Stimulated activated CD8-positive, alpha-beta memory T cell treated with anti-CD3 and anti-CD28 coated beads, Interleukin-12 subunit alpha, Interleukin-12 subunit beta, amount 100 ng/mL, for 24 hours (primary cell): ENCODE results near the gene SCFD2.

Experiments
- DNase-seq: peaks from one replicate; pipeline ENCODE4 v3.0.0-alpha.2; 2020; ENCODE audit errors: extremely low read depth

SCFD2 gene

DNA sequence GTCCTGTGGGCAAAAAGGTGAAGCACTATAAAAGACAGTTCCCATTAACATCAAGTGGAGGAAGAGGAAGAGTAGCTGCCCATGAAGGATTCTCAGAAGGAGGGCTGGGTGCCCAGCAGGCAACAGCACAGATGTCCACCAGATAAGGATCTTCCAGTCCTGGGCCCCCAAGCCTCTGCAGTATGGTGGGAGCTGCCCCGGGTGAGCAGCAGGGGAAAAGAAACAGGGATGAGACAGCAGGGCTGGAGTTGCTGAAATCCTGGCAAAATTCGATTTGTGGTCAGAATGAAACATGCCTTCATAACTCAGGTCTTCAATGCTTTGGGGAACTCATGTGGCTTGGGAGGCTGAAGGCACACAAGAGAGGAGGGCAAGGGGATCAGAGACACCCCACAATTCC lies 409.2 kb downstream of the SCFD2 start:
- no peak for DNase-seq

DNA sequence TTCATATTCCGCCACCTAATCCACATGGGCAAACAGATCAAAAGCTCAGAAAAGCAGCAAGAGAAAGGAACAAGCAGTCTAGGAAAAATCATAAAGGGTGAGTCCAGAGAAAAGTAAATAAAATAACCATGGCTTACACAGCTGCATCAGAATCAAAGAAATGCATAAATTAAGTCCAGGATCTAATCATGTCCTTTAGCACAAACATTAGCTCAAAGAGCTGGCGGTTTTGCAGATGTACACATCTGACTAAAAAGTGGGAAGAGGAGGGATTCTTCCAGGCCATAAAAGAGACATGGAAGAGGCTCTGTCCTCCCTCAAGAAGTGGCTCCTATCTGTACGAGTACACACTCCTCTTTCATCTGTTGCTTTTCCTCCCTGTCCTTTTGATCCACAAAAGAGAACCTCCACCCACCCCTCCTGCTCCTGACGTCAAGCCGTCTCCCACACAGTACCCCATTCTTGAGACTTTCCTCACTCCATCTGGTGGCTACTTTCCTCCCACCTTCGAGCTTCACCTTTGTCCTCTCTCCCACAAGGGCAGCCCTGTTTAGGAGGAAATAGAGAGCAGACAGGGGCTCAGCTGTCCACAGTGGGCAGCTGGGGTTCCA lies 411.2 kb downstream of the SCFD2 start:
- DNase-seq = no peak

DNA sequence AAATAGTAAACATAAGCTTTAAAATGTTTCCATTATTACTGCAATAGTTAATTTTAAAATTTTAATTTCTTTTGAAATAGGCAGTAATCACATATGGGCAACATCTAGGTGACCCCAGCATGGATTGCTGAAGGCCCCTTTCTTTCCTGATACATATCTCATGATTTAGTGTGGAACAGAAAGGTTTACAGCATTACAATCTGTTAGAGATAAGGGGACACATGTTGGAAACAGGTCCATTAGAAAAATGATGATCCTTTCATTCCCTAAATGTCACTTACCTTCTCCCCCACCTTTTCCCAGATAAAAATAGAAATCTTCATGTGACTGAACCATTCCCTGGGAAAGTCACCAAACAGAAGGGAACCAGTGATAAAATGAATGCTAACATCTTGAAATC lies 413.3 kb downstream of the SCFD2 start:
- no peak for DNase-seq

- no peak for DNase-seq
These were observed 414.8 kb downstream of the SCFD2 start for GRCh38 chr4:52951016-52951415.

DNA sequence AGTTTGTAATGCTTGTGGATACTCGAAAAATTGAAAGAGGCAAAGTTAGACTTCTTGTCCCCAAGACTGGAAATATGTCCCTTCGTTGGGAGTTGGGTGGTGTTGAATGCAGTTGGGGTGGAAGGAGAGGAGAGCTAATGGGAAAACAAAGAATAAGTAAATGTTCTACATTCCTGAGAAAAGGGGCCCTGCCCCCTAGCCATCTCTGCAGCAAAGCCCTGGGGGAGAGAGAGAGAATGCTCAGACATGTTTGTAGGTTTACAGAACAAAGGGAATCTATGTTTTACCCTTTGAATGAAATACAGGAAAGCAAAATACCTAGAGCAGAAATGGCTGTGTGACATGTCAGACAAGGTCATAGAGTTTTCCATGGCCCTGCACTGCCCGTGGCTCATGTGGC lies 415.6 kb downstream of the SCFD2 start:
- no peak for DNase-seq

DNA sequence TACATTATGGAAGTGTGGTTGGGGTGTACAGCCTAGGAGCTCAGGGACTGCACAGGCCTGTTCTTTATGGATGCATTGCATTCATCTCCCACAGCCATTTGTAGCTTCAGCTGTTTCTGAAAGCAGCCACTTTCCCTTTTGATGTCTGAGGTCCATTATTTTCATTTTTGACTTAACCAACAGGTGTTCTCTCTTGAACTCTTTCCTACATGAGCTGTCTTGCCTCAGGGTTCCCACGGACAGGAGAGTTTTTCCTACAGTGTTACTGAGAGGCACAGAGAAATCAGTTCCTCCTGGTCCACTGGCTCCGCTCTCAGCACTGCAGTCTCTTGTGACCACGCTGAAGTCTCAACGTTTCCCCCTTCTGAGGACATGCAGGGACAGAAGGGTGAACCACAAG lies 416.5 kb downstream of the SCFD2 start:
- no peak for DNase-seq

DNA sequence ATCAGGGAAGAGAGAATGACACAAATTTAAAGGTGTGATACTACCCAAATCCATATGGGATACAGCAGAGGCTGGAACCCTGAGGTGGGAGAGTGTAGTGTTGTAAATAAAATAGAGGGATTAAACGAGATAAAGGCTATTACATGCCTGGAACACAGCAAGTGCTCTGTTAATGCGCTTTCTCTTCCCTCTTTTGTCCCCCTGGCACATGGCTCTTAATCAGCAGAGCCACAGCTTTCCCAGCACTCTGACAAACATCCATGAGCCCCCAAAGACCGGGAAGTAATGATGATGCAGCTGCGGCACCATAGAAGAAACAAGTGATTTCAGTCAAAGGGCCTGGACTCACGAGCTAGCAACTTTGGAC lies 417.8 kb downstream of the SCFD2 start:
- DNase-seq = no peak

DNA sequence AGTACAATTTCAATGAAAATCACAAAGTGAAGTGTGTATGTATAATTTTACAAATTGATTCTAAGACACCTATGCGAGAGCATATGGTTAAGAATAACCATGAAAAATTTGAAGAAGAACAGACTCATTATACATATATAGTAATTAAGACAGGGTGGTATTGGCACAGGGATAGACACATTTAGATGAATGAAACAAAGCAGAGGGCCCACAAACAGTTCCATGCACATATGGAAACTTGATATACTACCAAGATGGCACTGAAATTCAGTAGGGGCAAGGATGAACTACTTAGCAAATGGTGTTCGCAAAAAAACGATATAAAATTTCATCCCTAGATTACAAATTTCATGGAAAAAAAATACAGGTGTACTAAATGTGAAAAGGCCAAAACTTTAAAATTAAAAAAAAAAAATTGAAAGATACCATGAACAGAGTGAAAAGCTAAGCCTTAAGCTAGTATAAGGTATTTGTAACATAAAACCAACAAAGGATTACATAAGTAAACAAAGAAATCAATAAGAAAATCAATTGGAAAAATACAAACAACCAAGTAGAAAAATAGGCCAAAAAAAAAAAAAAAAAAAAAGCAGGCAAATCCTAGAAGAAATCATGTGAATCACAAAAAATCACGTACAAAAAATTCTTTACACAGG lies 418.3 kb downstream of the SCFD2 start:
- no peak for DNase-seq

GRCh38 chr4:52946855-52947254 lies 419.0 kb downstream of the SCFD2 start:
- DNase-seq = no peak

DNA sequence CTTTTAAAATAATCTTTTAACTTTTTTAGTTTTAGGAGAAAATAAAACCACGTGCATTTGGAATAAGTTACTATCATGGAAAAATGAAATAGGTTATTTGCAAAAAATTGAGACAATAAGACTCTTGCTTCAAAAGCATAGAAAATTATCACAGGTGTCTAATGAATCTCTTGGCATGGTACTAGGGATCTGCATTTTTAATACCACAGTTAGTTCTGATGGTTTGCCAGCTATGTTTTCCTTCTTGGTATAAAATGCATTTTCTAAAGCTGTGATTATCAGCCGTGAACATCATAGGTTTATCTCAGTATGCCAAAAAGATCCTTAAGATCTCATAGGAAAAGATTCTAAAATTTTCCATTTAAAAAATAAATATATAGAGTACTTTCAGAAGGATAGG lies 419.9 kb downstream of the SCFD2 start:
- no peak for DNase-seq

DNA sequence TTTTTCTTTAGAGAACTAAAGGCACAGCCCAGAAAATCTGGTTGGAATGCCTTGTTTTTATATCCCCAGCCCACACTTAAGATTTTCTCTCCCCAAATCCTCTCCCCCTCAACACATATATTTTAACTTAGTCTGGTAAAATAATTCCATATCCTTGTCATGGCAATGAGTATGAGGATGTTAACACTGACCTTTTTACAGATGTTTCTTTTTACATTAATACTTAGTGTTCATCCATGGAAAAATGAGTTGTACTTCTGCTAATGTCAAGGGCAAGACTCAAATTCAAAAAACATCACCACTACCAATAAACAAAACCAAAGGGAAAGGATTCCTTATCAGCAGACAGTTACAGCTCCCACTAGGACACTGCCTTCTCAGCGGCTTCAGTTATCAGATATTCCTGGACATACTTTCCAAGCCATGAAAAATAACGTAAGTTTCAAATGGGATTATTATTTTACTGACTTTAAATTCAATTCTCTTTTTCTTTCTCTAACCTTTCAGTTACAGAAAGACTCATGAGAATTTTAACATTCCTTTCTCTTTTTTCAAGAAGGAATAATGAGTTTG lies 420.4 kb downstream of the SCFD2 start:
- no peak for DNase-seq

- no peak for DNase-seq
These were observed 422.2 kb downstream of the SCFD2 start for GRCh38 chr4:52943677-52944076.

DNA sequence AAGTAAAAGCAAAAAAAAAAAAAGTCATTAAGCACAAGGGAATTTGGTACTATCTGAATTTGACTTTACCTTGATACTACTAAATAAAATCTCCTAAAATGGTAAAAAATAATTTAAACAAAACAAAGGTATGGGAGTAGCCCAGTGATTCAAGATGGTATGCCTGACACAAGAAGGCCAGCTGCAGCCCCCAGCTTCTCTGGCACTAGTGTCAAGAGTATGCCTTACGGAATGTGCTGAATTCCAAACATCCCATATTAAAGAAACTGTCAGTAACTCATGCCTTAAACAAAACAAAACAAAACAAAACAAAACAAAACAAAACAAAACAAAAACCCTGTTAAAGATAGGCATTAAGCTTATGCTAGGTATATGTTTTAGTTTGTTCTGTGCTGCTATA lies 422.9 kb downstream of the SCFD2 start:
- DNase-seq = no peak

- no peak for DNase-seq
These were observed 424.4 kb downstream of the SCFD2 start for GRCh38 chr4:52941450-52941849.

- no peak for DNase-seq
These were observed 426.1 kb downstream of the SCFD2 start for GRCh38 chr4:52939739-52940138.

GRCh38 chr4:52939325-52939724 lies 426.5 kb downstream of the SCFD2 start:
- DNase-seq = no peak

DNA sequence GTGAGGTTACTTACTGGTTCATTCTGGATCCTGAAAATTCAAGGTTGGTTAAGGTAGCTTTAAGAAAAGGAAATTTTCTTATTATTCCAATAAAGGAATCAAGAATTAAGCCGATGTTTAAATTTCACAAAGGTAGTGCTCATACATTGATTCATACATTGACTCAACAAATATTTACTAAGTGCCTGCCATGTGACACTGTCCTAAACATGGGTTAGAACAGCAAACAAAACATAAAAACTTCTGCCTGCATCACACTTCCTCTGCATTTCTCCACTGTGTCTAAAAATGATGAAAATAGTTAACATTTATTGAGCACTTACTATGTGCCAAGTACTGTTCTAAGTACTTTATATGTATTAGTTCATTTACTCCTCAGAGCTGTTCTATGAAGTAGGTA lies 428.0 kb downstream of the SCFD2 start:
- no peak for DNase-seq

GRCh38 chr4:52936729-52937128 lies 429.1 kb downstream of the SCFD2 start:
- DNase-seq = no peak

GRCh38 chr4:52935317-52935716 lies 430.5 kb downstream of the SCFD2 start:
- no peak for DNase-seq

DNA sequence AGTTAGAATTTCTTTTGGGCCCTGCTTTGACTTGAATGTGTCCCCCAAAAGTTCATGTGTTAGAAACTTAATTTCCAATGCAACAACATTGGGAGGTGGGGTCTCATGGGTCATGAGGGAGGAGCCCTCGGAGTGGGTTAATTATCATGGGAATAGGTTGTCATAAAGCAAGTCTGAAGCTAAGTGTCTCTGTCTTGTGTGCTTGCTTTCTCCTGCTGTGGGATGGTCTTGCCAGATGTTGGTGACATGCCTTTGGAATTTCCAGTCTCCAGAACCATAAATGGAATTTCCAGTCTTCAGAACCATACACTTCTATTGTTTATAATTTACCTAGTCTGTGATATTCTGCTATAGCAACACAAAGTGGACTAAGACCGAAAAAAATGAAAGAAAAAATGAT lies 432.1 kb downstream of the SCFD2 start:
- DNase-seq = no peak

GRCh38 chr4:52932591-52933470 lies 433.0 kb downstream of the SCFD2 start:
- no peak for DNase-seq

- no peak for DNase-seq
These were observed 434.6 kb downstream of the SCFD2 start for GRCh38 chr4:52931243-52931642.
